HFF-Myc (cell line): ENCODE measurements around the gene CHRNE.

Source experiments
- DNase-seq: peaks from one replicate; pipeline ENCODE4 v3.0.0-alpha.2; 2011; ENCODE audit warnings: low read depth; ENCODE audit errors: extremely low read depth
- H3K4me3 ChIP-seq: replicated peaks from 2 replicates; pipeline ENCODE4 v1.5.1; 2011; ENCODE audit warnings: low read depth, mild to moderate bottlenecking, control low read depth, low read length
- TF ChIP-seq, protein P1 (sequence below): IDR thresholded peaks from 2 replicates; pipeline ENCODE4 v1.5.1; 2012; ENCODE audit warnings: mild to moderate bottlenecking, low read depth, low read length, control low read depth; ENCODE audit errors: missing control alignments

Gene CHRNE

DNA sequence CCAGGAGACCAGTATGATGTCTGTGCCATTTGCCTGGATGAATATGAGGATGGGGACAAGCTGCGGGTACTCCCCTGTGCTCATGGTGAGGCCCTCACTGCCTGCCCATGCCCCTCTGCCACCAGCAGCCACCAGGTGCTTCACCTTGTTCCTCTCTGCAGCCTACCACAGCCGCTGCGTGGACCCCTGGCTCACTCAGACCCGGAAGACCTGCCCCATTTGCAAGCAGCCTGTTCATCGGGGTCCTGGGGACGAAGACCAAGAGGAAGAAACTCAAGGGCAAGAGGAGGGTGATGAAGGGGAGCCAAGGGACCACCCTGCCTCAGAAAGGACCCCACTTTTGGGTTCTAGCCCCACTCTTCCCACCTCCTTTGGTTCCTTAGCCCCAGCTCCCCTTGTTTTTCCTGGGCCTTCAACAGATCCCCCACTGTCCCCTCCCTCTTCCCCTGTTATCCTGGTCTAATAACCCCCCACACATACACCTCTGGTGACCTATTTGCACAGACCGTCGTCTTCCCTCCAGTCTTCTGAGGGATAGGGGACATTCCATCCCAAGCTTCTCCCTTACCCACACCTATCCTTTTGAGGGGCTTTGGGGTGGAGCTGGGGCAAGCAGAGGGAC lies 41.8 kb upstream of the CHRNE start:
- H3K4me3 ChIP-seq: peak overlapping the region; percentile 97
- DNase-seq: no peak
- TF ChIP-seq, protein P1, sequence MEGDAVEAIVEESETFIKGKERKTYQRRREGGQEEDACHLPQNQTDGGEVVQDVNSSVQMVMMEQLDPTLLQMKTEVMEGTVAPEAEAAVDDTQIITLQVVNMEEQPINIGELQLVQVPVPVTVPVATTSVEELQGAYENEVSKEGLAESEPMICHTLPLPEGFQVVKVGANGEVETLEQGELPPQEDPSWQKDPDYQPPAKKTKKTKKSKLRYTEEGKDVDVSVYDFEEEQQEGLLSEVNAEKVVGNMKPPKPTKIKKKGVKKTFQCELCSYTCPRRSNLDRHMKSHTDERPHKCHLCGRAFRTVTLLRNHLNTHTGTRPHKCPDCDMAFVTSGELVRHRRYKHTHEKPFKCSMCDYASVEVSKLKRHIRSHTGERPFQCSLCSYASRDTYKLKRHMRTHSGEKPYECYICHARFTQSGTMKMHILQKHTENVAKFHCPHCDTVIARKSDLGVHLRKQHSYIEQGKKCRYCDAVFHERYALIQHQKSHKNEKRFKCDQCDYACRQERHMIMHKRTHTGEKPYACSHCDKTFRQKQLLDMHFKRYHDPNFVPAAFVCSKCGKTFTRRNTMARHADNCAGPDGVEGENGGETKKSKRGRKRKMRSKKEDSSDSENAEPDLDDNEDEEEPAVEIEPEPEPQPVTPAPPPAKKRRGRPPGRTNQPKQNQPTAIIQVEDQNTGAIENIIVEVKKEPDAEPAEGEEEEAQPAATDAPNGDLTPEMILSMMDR: no peak

DNA sequence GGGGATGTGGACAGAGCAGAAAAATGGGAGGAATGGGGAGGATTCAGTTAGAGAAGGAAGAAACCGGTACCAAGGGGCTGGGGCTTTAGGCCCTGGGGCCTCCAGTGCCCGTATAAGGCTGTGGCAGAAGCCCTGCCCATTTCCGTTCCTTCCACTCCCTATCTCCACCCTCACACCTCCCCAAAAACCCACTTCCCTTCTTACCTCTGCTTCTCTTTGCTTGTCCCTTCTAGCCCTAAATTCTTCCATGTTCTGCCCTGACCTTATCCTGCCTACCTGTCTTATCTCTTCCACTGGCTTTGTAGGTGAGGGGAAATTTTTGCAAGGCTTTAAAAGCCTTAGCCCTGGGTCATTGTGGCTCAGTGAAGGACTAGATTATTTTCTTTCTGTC lies 41.3 kb upstream of the CHRNE start:
- TF ChIP-seq, protein P1: no peak
- H3K4me3 ChIP-seq: no peak overlapping the region
- no peak for DNase-seq

DNA sequence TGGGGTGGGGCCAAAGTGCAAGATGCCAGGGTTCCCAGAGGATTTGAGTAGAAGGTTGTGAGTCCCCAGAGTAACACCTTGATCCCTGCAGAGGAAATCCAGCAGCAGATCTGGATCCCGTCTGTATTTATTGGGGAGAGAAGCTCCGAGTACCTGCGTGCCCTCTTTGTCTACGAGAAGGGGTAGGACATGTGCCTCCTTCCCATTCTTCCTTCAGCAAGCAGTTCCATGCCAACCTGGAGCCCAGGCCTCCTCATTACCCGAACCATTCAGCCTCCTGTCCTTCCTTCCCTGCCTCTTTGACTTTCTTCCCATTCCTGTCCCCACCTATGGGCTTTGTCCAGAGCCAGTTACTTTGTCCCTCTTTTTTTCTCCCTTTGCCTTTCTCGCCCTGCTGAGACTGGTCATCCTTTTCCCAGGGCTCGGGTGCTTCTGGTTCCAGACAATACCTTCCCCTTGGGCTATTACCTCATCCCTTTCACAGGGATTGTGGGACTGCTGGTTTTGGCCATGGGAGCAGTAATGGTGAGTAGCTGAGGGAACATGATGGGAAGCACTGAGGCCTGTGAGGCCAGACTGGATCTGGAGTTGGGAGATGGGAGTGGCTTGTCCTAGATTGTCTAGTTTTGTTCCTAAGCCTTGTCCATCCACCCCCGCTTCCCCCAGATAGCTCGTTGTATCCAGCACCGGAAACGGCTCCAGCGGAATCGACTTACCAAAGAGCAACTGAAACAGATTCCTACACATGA lies 40.0 kb upstream of the CHRNE start:
- H3K4me3 ChIP-seq: no peak overlapping the region
- no peak for DNase-seq
- TF ChIP-seq, protein P1: no peak

DNA sequence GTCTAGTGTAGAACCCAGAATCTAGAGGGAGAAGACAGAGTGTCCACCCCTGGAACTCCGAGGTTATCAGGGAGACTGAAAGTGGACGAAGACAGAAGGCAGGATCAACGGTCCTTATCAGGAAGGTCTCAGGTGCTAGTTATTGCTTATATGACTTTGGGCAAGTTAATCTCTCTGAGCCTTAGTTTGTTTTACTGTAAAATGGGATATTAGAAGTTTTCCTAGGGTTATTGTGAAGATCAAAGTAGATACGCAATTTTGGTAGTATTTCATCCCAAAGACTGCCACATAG lies 38.4 kb upstream of the CHRNE start:
- peak overlapping the region; percentile 99 for H3K4me3 ChIP-seq
- no peak for DNase-seq
- TF ChIP-seq, protein P1: no peak

DNA sequence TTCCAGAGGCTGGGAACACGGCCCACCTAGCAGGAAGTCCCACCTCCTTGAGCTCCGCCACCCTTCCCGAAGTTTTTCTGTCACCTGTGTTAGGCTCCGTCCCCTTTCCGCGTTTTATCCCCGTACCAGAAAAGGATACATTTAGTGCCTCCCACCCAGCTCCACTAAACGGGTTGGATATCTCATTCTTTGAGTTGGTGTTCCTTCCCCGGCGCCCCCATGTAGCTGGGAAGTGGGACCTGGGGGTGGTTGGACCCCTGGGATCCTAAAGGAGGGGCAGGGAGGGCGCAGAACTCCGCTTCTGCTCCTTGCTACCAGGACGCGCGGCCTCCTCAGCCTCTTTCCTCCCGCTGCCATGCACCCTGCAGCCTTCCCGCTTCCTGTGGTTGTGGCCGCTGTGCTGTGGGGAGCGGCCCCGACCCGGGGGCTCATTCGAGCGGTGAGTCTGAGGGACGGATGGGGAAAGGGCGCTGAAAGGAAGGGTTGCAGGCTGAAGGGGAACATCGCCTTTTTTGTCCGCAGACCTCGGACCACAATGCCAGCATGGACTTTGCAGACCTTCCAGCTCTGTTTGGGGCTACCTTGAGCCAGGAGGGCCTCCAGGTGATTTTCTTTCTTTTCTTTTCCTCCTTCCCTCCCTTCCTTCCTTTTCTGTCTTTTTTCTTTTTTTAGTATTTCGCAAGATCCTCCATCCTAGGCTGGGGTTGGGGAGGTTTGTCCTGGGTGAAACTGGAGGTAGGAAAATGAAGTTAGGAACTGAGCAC lies 37.8 kb upstream of the CHRNE start:
- H3K4me3 ChIP-seq: peak overlapping the region; percentile 99
- DNase-seq: no peak
- TF ChIP-seq, protein P1: no peak

DNA sequence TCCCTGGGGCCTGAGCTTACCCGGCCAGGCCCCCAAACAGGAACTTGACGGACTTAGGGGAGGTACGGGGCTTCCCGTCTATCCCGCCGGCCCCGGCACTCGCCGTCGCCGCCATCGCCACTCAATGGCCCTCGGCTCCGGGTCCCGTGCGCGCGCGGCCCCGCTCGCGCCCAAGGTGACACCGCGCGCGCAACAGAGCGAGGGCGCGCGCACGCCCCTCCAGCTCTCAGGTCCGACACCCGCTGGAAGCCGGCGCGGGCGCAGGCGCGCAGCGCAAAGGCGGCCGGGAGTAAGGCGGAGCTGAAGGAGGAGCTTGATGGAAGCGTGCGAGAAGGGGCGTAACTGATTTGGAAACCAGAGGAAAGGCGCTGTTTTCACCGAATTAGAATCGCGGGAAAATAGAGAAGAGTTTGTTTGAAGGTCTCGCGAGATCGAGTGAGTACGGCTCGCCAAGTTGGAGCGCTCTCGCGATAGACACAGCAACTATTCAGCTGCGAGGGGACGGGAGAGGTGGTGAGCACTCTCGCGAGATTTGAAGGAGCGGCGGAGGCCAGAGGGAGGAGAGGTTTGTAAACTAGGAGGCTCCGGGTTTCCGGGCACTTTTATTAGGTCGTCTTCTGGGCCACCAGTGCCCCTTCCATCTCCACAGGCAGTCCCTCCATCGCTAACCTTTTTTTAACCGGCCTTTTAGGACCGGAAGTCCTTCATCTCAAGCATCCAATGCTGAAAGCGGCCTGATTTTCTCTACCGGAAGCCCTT lies 37.1 kb upstream of the CHRNE start, which contains the start of the genes RNF167 and SLC25A11:
TSS of gene RNF167 (plus strand) at position 473 of the 759 bp plus-strand sequence. CDS start 642 bp downstream, outside the sequence.
TSS of gene SLC25A11 (minus strand) at position 251 of the 759 bp plus-strand sequence. CDS start at position 115, 136 bp downstream.
- TF ChIP-seq, protein P1: no peak
- DNase-seq: peak; percentile 100

More for the DNA sequence above, 37.1 kb upstream of the CHRNE start, which contains the start of the genes RNF167 and SLC25A11:
- H3K4me3 ChIP-seq: peak within 1 kb of the TSS; percentile 99
